Measurements from ENCODE around the gene ANGEL1.

DNA sequence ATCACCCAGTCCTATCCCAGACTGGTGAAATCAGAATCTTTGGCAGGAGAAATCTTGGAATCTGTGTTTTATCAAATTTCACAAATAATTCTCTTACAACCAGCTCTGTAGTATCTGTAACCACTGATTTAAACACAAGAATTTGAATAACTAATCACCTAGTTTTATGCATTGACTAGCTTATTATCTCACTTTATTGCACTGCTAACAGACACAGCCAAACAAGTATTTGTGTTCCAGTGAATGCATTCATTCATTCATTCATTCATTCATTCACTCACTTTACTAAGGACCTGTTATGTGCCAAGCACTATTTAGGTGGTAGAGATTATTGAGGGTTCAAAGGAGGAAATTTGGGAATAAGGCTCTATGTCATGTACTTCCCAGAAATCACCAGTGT lies 29.7 kb upstream of the ANGEL1 start:
- TF ChIP-seq FOXM1 (IDR thresholded peaks at IDR 0.05; ENCODE audit: borderline replicate concordance, low read depth) (no peak), TCF12 (IDR thresholded peaks at IDR 0.05; ENCODE audit: low read depth) (no peak)
